ENCODE results near the gene THG1L.

DNA sequence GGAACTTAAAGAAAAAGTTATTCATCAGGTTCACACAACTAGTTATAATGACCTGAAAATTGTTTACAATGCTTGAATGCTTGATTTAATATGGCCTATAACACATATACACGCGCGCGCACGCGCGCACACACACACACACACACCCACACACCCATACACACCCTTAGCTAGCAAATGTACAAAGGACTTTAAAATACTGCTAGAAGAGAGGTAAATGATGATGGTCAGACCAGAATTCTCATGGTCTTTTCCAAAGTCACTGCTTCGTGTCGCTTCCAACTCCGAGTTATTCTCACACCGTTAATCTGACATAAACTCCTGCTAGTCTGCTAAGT, 18.2 kb downstream of the THG1L start:
- TF ChIP-seq, protein P1, sequence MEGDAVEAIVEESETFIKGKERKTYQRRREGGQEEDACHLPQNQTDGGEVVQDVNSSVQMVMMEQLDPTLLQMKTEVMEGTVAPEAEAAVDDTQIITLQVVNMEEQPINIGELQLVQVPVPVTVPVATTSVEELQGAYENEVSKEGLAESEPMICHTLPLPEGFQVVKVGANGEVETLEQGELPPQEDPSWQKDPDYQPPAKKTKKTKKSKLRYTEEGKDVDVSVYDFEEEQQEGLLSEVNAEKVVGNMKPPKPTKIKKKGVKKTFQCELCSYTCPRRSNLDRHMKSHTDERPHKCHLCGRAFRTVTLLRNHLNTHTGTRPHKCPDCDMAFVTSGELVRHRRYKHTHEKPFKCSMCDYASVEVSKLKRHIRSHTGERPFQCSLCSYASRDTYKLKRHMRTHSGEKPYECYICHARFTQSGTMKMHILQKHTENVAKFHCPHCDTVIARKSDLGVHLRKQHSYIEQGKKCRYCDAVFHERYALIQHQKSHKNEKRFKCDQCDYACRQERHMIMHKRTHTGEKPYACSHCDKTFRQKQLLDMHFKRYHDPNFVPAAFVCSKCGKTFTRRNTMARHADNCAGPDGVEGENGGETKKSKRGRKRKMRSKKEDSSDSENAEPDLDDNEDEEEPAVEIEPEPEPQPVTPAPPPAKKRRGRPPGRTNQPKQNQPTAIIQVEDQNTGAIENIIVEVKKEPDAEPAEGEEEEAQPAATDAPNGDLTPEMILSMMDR (IDR thresholded peaks at IDR 0.05; ENCODE audit: low read depth, low read length) = no peak
- TF ChIP-seq EZH2phosphoT487 (IDR thresholded peaks at IDR 0.05; ENCODE audit: low read depth) = no peak

Measured in OCI-LY3 (cell line).